Calu3 (cell line): ENCODE results near the gene ENPP6. TPM values are rescaled to one million over a fixed set of nuclear protein-coding genes. Genes with fewer than 3 reads are reported as not detected.

ENCODE experiments used
- BruUV-seq: library from RNA; stranded (reverse); fragments of 400-500 nt; replicated peaks from 2 replicates; lab custom pipeline; 2021; lab: Mats Ljungman, UMichigan
- CTCF ChIA-PET: fragments of 300-600 bp; sonication (Branson Sonifier 250); formaldehyde crosslinking; loops from one replicate; lab custom pipeline; 2022; ENCODE audit warnings: antibody characterized with exemption; lab: Charles Lee
- DNase-seq: peaks from one replicate; pipeline ENCODE4 v3.0.0; 2022
- H3K27ac Mint-ChIP-seq: one replicate; pipeline ENCODE4 v1.8.0; 2022; ENCODE audit warnings: mixed read lengths; ENCODE audit not compliant: unreplicated experiment
- H3K27me3 Mint-ChIP-seq: one replicate; pipeline ENCODE4 v1.8.0; 2022; ENCODE audit warnings: mixed read lengths; ENCODE audit not compliant: unreplicated experiment
- H3K36me3 Mint-ChIP-seq: one replicate; pipeline ENCODE4 v1.8.0; 2022; ENCODE audit warnings: mild to moderate bottlenecking, moderate library complexity, mixed read lengths; ENCODE audit not compliant: insufficient read depth, unreplicated experiment
- H3K4me1 Mint-ChIP-seq: one replicate; pipeline ENCODE4 v1.8.0; 2022; ENCODE audit warnings: mild to moderate bottlenecking, low read depth, mixed read lengths; ENCODE audit not compliant: unreplicated experiment
- H3K4me3 Mint-ChIP-seq: one replicate; pipeline ENCODE4 v1.8.0; 2022; ENCODE audit warnings: mild to moderate bottlenecking, low read depth, moderate library complexity, mixed read lengths; ENCODE audit not compliant: unreplicated experiment
- H3K9me3 Mint-ChIP-seq: one replicate; pipeline ENCODE4 v1.8.0; 2022; ENCODE audit warnings: low read depth, mixed read lengths; ENCODE audit not compliant: unreplicated experiment
- intact Hi-C: fragments of 100-400 bp; cut with micrococcal nuclease; formaldehyde crosslinking; loops from one replicate; pipeline ENCODE4 v1.10.0; 2022; ENCODE audit not compliant: unreplicated experiment
- total RNA-seq: library from RNA; stranded (reverse); gene quantifications from 2 replicates; pipeline ENCODE4 v1.2.3, GENCODE V29; 2022
- TF ChIP-seq, protein P1 (sequence below): fragments of 200-600 bp; IDR thresholded peaks from one replicate; pipeline ENCODE4 v1.8.0; 2022; ENCODE audit warnings: antibody characterized with exemption; ENCODE audit not compliant: unreplicated experiment

Gene ENPP6
- total RNA-seq, 1 experiment from 2014 or later, result not detected

- DNase-seq, result no peak
- TF ChIP-seq, protein P1, sequence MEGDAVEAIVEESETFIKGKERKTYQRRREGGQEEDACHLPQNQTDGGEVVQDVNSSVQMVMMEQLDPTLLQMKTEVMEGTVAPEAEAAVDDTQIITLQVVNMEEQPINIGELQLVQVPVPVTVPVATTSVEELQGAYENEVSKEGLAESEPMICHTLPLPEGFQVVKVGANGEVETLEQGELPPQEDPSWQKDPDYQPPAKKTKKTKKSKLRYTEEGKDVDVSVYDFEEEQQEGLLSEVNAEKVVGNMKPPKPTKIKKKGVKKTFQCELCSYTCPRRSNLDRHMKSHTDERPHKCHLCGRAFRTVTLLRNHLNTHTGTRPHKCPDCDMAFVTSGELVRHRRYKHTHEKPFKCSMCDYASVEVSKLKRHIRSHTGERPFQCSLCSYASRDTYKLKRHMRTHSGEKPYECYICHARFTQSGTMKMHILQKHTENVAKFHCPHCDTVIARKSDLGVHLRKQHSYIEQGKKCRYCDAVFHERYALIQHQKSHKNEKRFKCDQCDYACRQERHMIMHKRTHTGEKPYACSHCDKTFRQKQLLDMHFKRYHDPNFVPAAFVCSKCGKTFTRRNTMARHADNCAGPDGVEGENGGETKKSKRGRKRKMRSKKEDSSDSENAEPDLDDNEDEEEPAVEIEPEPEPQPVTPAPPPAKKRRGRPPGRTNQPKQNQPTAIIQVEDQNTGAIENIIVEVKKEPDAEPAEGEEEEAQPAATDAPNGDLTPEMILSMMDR, result no peak
- BruUV-seq, result no TSS peak
- Mint-ChIP-seq H3K4me1 (no peaks in the 10 kb centered on the region), H3K36me3 (peaks cover 4% of the 10 kb centered on the region), H3K27me3 (peaks cover 33% of the 10 kb centered on the region), H3K27ac (no peak overlapping the region), H3K4me3 (no peak overlapping the region), H3K9me3 (no peaks in the 10 kb centered on the region)
- intact Hi-C loops, result no loop called here
- CTCF ChIA-PET, result no interaction called here
Measured at GRCh38 chr4:184196730-184197385, 20.8 kb downstream of the ENPP6 start.

- TF ChIP-seq, protein P1, result no peak
- CTCF ChIA-PET, result interaction anchor here (0.6 kb wide), 1 partner anchor 456 kb away, joined by 5 read pairs; the partner anchor contains the start of genes CASP3 and PRIMPOL
- intact Hi-C loops, result no loop called here
- H3K27me3 Mint-ChIP-seq, result peaks cover 33% of the 10 kb centered on the region
- BruUV-seq, result no TSS peak
- H3K4me1 Mint-ChIP-seq, result no peaks in the 10 kb centered on the region
- H3K27ac Mint-ChIP-seq, result no peak overlapping the region
- H3K4me3 Mint-ChIP-seq, result no peak overlapping the region
- no peaks in the 10 kb centered on the region for H3K9me3 Mint-ChIP-seq
- peaks cover 4% of the 10 kb centered on the region for H3K36me3 Mint-ChIP-seq
- DNase-seq, result no peak
Measured at GRCh38 chr4:184193556-184194525, 23.8 kb downstream of the ENPP6 start.

GRCh38 chr4:184192933-184193332 lies 24.7 kb downstream of the ENPP6 start:
- TF ChIP-seq, protein P1, result no peak
- Mint-ChIP-seq H3K27me3 (peaks cover 28% of the 10 kb centered on the region), H3K9me3 (no peaks in the 10 kb centered on the region), H3K27ac (no peak overlapping the region), H3K36me3 (peaks cover 4% of the 10 kb centered on the region), H3K4me1 (no peaks in the 10 kb centered on the region), H3K4me3 (no peak overlapping the region)
- BruUV-seq, result no TSS peak
- intact Hi-C loops, result no loop called here
- CTCF ChIA-PET, result no interaction called here
- DNase-seq, result no peak

GRCh38 chr4:184191267-184191666 lies 26.4 kb downstream of the ENPP6 start:
- no TSS peak for BruUV-seq
- DNase-seq, result no peak
- TF ChIP-seq, protein P1, result no peak
- H3K27ac Mint-ChIP-seq, result no peak overlapping the region
- H3K27me3 Mint-ChIP-seq, result peaks cover 22% of the 10 kb centered on the region
- H3K9me3 Mint-ChIP-seq, result no peaks in the 10 kb centered on the region
- H3K4me3 Mint-ChIP-seq, result no peak overlapping the region
- no peaks in the 10 kb centered on the region for H3K4me1 Mint-ChIP-seq
- CTCF ChIA-PET, result no interaction called here
- intact Hi-C loops, result no loop called here
- peaks cover under 1% of the 10 kb centered on the region for H3K36me3 Mint-ChIP-seq
